Stimulated activated CD4-positive, alpha-beta T cell treated with anti-CD3 and anti-CD28 coated beads, Interleukin-1b, Interleukin-23, amount 100 ng/mL, for 48 hours (primary cell): Measurements from ENCODE around the gene TEX9.
A peak's percentile ranks its signal among the peaks of the same experiment; 100 is the strongest.

Experiments
- DNase-seq: peaks from one replicate; pipeline ENCODE4 v3.0.0-alpha.2; 2020

TEX9 gene

DNA sequence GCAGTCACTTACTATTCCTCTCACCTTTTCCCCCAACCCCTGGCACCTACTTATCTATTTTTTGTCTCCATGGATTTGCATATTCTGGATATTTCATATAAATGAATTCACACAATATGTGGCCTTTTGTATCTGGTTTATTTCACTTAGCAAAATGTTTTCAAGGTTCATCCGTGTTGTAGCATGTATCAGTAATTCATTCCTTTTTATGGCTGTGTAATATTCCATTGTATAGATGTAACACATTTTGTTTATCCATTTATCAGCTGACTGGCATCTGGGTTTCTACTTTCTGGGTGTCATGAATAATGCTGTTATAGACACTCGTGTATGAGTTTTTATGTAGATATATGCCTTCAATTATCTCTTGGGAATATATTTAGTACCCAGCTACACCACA lies 93.9 kb downstream of the TEX9 start:
- no peak for DNase-seq

GRCh38 chr15:56460071-56460470 lies 94.8 kb downstream of the TEX9 start:
- DNase-seq, result no peak

DNA sequence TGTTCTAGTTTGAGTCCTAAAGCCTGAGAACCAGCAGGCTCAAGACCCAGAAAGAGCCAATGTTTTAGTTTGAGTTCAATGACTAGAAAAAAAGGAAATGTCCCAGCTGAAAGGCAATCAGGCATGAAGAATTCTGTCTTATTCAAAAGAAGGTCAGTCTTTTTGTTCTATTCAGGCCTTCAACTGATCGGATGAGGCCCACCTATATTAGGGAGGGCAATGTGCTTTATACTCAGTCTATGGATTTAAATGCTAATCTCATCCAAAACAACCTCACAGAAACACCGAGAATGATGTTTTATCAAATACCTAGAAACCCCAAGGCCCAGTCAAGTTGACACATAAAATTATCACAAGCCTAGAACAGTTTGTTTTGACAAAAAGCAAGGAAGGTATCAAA lies 95.7 kb downstream of the TEX9 start:
- DNase-seq, result no peak

DNA sequence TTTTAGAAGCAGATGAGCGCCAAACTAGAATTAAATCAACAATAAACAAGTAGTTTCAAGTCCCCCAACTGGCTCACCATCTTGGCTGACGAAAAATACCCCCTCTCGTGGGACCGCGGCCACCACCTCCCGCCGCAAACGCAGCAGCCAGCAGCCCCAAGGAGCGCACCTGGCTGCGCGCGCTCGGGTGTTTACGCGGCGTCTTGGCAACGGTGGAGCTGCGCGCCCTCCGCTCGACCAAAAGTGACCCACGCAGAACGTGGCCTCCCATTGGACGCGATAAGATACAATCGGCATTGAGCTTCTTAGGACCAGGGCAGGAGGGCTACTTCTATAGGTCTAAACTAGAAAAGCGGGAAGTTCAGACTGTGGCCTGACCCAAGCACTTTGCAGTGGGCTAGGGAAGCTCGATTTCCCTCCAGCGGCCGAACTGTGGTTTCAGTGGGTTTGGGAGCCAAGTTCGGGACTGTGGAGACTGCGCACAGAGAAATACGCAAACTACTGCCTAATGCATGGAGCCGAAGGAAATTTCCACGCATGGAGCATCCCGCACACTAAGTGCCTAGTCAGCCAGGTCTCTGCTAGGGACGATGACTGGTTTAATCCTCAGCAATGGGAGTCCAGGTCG lies 99.8 kb downstream of the TEX9 start, which contains the start of gene MNS1:
TSS of gene MNS1 (minus strand) at position 245 of the 628 bp plus-strand sequence. CDS start at position 80, 165 bp downstream.
- DNase-seq, result peak; percentile 83

DNA sequence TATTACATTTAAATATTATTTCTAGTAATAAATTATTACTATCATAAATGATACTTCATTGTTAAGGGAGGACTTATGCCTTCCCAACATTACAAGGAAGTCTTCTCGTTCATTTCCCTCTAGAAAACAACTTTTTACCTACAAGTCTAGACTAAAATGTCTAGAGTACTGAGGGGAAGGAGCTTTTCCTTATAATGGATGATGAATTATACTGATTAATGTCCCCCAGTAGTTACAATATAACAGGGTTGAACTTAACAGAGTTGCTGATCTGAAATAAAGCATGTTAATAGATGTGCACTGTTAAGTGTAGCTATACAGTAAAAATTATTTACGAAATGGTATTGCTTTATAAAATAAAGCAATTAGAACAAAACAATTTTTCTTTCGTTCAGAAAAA lies 102.4 kb downstream of the TEX9 start:
- no peak for DNase-seq

DNA sequence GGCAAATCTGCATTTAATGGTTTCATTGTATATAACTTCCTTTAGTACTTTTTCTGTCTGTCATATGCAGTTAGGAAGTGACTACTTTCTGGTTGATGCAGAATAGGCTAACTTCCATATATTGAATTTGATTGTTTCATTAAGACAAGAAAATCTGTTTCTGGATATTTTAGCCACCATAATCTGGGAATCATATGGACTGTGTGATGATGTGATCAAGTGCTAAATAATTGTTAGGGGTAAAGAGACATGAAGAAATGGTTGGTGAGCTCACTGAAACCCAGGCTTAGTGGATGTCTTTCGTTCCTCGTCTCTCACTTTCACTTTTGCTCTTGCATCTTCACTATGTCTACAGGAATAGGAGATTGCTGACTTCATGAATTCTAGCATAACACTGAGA lies 103.2 kb downstream of the TEX9 start:
- DNase-seq, result no peak

GRCh38 chr15:56469483-56469882 lies 104.3 kb downstream of the TEX9 start:
- no peak for DNase-seq

DNA sequence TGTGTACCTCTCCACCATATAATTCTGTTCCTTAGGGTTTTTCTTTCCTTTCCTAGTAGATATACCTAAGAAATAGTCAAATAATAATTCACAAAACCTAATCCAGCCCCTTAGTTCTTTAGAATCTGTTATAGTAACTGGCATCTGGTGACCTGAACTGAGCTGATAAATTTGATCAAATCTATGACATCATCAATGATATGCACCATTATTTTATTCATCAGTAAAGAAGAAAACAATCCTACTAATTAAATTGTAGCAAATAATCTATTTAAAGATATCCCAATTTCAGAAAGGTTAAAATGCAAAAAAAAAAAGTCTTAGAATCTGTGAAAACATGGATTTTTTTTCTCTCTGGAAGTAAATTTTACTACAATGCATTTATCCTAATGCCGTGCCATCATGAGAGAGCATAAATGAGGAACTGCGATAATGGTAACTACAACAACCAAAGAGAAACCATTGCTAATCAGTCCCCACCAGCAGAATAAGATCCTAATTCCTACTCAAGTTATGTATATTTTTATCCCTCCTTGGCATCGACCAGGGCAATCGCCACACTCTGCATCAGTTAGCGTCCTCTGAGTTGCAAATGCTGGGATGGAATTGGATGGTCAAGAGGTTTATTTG lies 106.3 kb downstream of the TEX9 start:
- DNase-seq, result no peak

- no peak for DNase-seq
These were observed 107.1 kb downstream of the TEX9 start for GRCh38 chr15:56472278-56472677.

GRCh38 chr15:56473017-56473416 lies 107.8 kb downstream of the TEX9 start:
- DNase-seq, result no peak

DNA sequence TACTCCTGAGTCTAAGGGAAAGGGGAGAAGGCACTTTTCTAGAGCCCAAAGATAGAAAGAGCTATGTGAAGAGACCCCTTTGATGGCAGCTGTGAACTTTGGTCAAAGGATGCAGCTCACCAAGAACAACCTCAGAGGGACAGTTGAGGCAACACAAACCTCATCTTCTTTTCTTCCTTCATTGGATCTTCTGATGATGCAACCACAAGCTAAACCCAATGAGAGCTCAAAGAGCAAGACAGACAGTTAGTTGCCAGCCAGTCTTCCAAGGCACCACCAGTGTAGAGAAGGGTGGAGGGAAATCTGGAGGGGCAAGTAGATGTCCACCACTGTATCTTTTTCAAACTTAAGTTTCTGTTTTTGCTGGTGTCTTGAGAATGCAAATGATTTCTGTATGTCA lies 110.1 kb downstream of the TEX9 start:
- DNase-seq, result no peak
